H4 (cell line): Measurements from ENCODE around the gene EIF5A. TPM values are rescaled to one million over a fixed set of nuclear protein-coding genes. Genes with fewer than 3 reads are reported as not detected.
A peak's percentile ranks its signal among the peaks of the same experiment; 100 is the strongest.

Experiments
- DNase-seq: peaks from one replicate; pipeline ENCODE4 v3.0.0-alpha.2; 2015; ENCODE audit warnings: low spot score
- total RNA-seq: library from RNA; depleted of rRNA; stranded (reverse); fragments of >200 nt; shearing (Covaris generic); gene quantifications from 2 replicates; pipeline ENCODE4 v1.2.3, GENCODE V29; 2014; rRNA removed

The EIF5A gene
- total RNA-seq, 1 experiment from 2014 or later: 460 TPM

- no peak for DNase-seq
These were observed 48.1 kb downstream of the EIF5A start for GRCh38 chr17:7355573-7355972.

- DNase-seq: peak; percentile 43
These were observed 48.7 kb downstream of the EIF5A start for GRCh38 chr17:7356072-7356549.

GRCh38 chr17:7356756-7357155, 49.3 kb downstream of the EIF5A start:
- no peak for DNase-seq

- DNase-seq: no peak
These were observed 50.0 kb downstream of the EIF5A start for GRCh38 chr17:7357381-7357780.

GRCh38 chr17:7361906-7362305, 54.5 kb downstream of the EIF5A start:
- DNase-seq: no peak

Other genes with a start within 250 kb of the EIF5A start
- gene CLEC10A, start 227.4 kb upstream of the EIF5A start, total RNA-seq: not detected in 2 replicates
- 0.10 TPM in 1 of 2 replicates, not detected in the other for gene ASGR2, start 192.8 kb upstream of the EIF5A start, total RNA-seq
- 1.4 TPM in 1 of 2 replicates, not detected in the other for gene ASGR1, start 128.3 kb upstream of the EIF5A start, total RNA-seq
- 2.3 and 3.9 TPM in 2 replicates for gene DLG4, start 87.8 kb upstream of the EIF5A start, total RNA-seq
- gene ACADVL, start 87.7 kb upstream of the EIF5A start, total RNA-seq: 118 and 161 TPM in 2 replicates
- gene DVL2, start 73.1 kb upstream of the EIF5A start, total RNA-seq: 24.8 and 36.1 TPM in 2 replicates
- 37.5 and 45.3 TPM in 2 replicates for gene PHF23, start 68.2 kb upstream of the EIF5A start, total RNA-seq
- 396 and 471 TPM in 2 replicates for gene GABARAP, start 65.2 kb upstream of the EIF5A start, total RNA-seq
- 18.2 and 19.8 TPM in 2 replicates for gene CTDNEP1, start 55.9 kb upstream of the EIF5A start, total RNA-seq
- 25.1 and 30.0 TPM in 2 replicates for gene ELP5, start 55.4 kb upstream of the EIF5A start, total RNA-seq
- not detected in 2 replicates for gene CLDN7, start 45.1 kb upstream of the EIF5A start, total RNA-seq
- 0.17 and 0.23 TPM in 2 replicates for gene SLC2A4, start 25.9 kb upstream of the EIF5A start, total RNA-seq
- gene YBX2, start 13.0 kb upstream of the EIF5A start, total RNA-seq: not detected in 2 replicates
- gene GPS2, start 7.7 kb downstream of the EIF5A start, total RNA-seq: 55.9 and 65.1 TPM in 2 replicates
- 3.4 and 3.5 TPM in 2 replicates for gene NEURL4, start 21.7 kb downstream of the EIF5A start, total RNA-seq
- 0.19 TPM in 1 of 2 replicates, not detected in the other for gene ACAP1, start 28.9 kb downstream of the EIF5A start, total RNA-seq
- gene KCTD11, start 44.5 kb downstream of the EIF5A start, total RNA-seq: 0.78 and 2.4 TPM in 2 replicates
- gene TMEM95, start 47.5 kb downstream of the EIF5A start, total RNA-seq: not detected in 2 replicates
- not detected in 2 replicates for gene TNK1, start 73.5 kb downstream of the EIF5A start, total RNA-seq
- gene PLSCR3, start 86.9 kb downstream of the EIF5A start, total RNA-seq: 20.0 and 22.7 TPM in 2 replicates
- gene TMEM256, start 96.5 kb downstream of the EIF5A start, total RNA-seq: 76.1 and 108 TPM in 2 replicates
- gene NLGN2, start 100.2 kb downstream of the EIF5A start, total RNA-seq: 3.1 and 3.5 TPM in 2 replicates
- not detected in 2 replicates for gene SPEM1, start 112.7 kb downstream of the EIF5A start, total RNA-seq
- not detected in 2 replicates for gene SPEM2, start 118.0 kb downstream of the EIF5A start, total RNA-seq
- gene SPEM3, start 121.2 kb downstream of the EIF5A start, total RNA-seq: not detected in 2 replicates
- 0.81 and 2.0 TPM in 2 replicates for gene TMEM102, start 127.8 kb downstream of the EIF5A start, total RNA-seq
- not detected in 2 replicates for gene FGF11, start 131.9 kb downstream of the EIF5A start, total RNA-seq
- gene CHRNB1, start 137.4 kb downstream of the EIF5A start, total RNA-seq: 4.4 and 6.3 TPM in 2 replicates
- gene ZBTB4, start 172.0 kb downstream of the EIF5A start, total RNA-seq: 4.5 and 7.5 TPM in 2 replicates
- gene SLC35G6, start 173.8 kb downstream of the EIF5A start, total RNA-seq: not detected in 2 replicates
- 9.9 and 11.3 TPM in 2 replicates for gene POLR2A, start 176.7 kb downstream of the EIF5A start, total RNA-seq
- gene TNFSF12, start 241.4 kb downstream of the EIF5A start, total RNA-seq: 2.4 TPM in 1 of 2 replicates, not detected in the other